ENCODE measurements around the gene SMIM9.
A peak's percentile ranks its signal among the peaks of the same experiment; 100 is the strongest.

Gene SMIM9

GRCh38 chrX:154850957-154851611 lies 16.6 kb upstream of the SMIM9 start:
- no peak for DNase-seq
- H3K23ac ChIP-seq (ENCODE audit: low read length): no peak overlapping the region
- no peak overlapping the region for H3K14ac ChIP-seq (ENCODE audit: low read length)
- no peak overlapping the region for H3K27ac ChIP-seq (ENCODE audit: low read depth, low read length)
- H3K79me2 ChIP-seq (ENCODE audit: control insufficient read depth, insufficient read depth, low read length, poor library complexity): no peaks in the 10 kb centered on the region
- no peak overlapping the region for H3K4me2 ChIP-seq (ENCODE audit: low read length)
- H2AFZ ChIP-seq (ENCODE audit: insufficient read depth, low read length, poor library complexity): no peak overlapping the region
- no peak overlapping the region for H2AK5ac ChIP-seq (ENCODE audit: low read length)
- H3K79me1 ChIP-seq (ENCODE audit: low read length): no peaks in the 10 kb centered on the region
- H3K36me3 ChIP-seq (ENCODE audit: control insufficient read depth in 1 of 2, insufficient read depth in 2 of 2, low read length in 2 of 2): no peaks in the 10 kb centered on the region
- H3K9me3 ChIP-seq (ENCODE audit: insufficient read depth, low read depth, low read length): no peaks in the 10 kb centered on the region
- no peaks in the 10 kb centered on the region for H3K27me3 ChIP-seq (ENCODE audit: insufficient read depth, low read length)
- H4K8ac ChIP-seq (ENCODE audit: low read depth, low read length): no peak overlapping the region
- H3K4ac ChIP-seq (ENCODE audit: low read depth, low read length): no peak overlapping the region
- H3K4me3 ChIP-seq (ENCODE audit: low read depth, low read length): no peak overlapping the region
- H3K18ac ChIP-seq (ENCODE audit: low read length): no peak overlapping the region
- no peaks in the 10 kb centered on the region for H3K4me1 ChIP-seq (ENCODE audit: control insufficient read depth in 1 of 2, insufficient read depth in 2 of 2, low read length in 2 of 2)
- no peak overlapping the region for H3K9ac ChIP-seq (ENCODE audit: low read length)
- H2BK12ac ChIP-seq (ENCODE audit: low read length): no peak overlapping the region
- no CpG with 5 or more reads among the region's 1 CpG for WGBS (ENCODE audit: extremely low coverage, insufficient coverage, insufficient read length)
- H4K91ac ChIP-seq (ENCODE audit: low read depth, low read length): no peak overlapping the region
- H2BK5ac ChIP-seq (ENCODE audit: low read depth, low read length, poor library complexity): no peak overlapping the region
- H2BK120ac ChIP-seq (ENCODE audit: insufficient read depth, low read length, poor library complexity): no peak overlapping the region
- H4K12ac ChIP-seq (ENCODE audit: low read depth, low read length): no peak overlapping the region

GRCh38 chrX:154840856-154841255 lies 6.4 kb upstream of the SMIM9 start:
- no peaks in the 10 kb centered on the region for H3K79me1 ChIP-seq (ENCODE audit: low read length)
- no peak overlapping the region for H2BK5ac ChIP-seq (ENCODE audit: low read depth, low read length, poor library complexity)
- H3K4me1 ChIP-seq (ENCODE audit: control insufficient read depth in 1 of 2, insufficient read depth in 2 of 2, low read length in 2 of 2): no peaks in the 10 kb centered on the region
- no peak overlapping the region for H3K18ac ChIP-seq (ENCODE audit: low read length)
- H3K27ac ChIP-seq (ENCODE audit: low read depth, low read length): no peak overlapping the region
- H2BK120ac ChIP-seq (ENCODE audit: insufficient read depth, low read length, poor library complexity): no peak overlapping the region
- WGBS (ENCODE audit: extremely low coverage, insufficient coverage, insufficient read length): no CpG with 5 or more reads among the region's 2 CpGs
- no peaks in the 10 kb centered on the region for H3K27me3 ChIP-seq (ENCODE audit: insufficient read depth, low read length)
- H3K4ac ChIP-seq (ENCODE audit: low read depth, low read length): no peak overlapping the region
- H3K79me2 ChIP-seq (ENCODE audit: control insufficient read depth, insufficient read depth, low read length, poor library complexity): no peaks in the 10 kb centered on the region
- no peak overlapping the region for H2BK12ac ChIP-seq (ENCODE audit: low read length)
- no peaks in the 10 kb centered on the region for H3K36me3 ChIP-seq (ENCODE audit: control insufficient read depth in 1 of 2, insufficient read depth in 2 of 2, low read length in 2 of 2)
- H3K4me3 ChIP-seq (ENCODE audit: low read depth, low read length): no peak overlapping the region
- no peak overlapping the region for H3K14ac ChIP-seq (ENCODE audit: low read length)
- no peak overlapping the region for H3K9ac ChIP-seq (ENCODE audit: low read length)
- no peak overlapping the region for H3K4me2 ChIP-seq (ENCODE audit: low read length)
- DNase-seq: peak; percentile 4 to 64
- no peak overlapping the region for H2AK5ac ChIP-seq (ENCODE audit: low read length)
- no peak overlapping the region for H2AFZ ChIP-seq (ENCODE audit: insufficient read depth, low read length, poor library complexity)
- no peaks in the 10 kb centered on the region for H3K9me3 ChIP-seq (ENCODE audit: insufficient read depth, low read depth, low read length)
- H3K23ac ChIP-seq (ENCODE audit: low read length): no peak overlapping the region
- no peak overlapping the region for H4K12ac ChIP-seq (ENCODE audit: low read depth, low read length)
- no peak overlapping the region for H4K8ac ChIP-seq (ENCODE audit: low read depth, low read length)
- H4K91ac ChIP-seq (ENCODE audit: low read depth, low read length): no peak overlapping the region

- no peak overlapping the region for H3K4me3 ChIP-seq (ENCODE audit: low read depth, low read length)
- H2AFZ ChIP-seq (ENCODE audit: insufficient read depth, low read length, poor library complexity): no peak overlapping the region
- H3K9me3 ChIP-seq (ENCODE audit: insufficient read depth, low read depth, low read length): no peaks in the 10 kb centered on the region
- H2AK5ac ChIP-seq (ENCODE audit: low read length): no peak overlapping the region
- H4K91ac ChIP-seq (ENCODE audit: low read depth, low read length): no peak overlapping the region
- no peak overlapping the region for H3K18ac ChIP-seq (ENCODE audit: low read length)
- no peak overlapping the region for H2BK12ac ChIP-seq (ENCODE audit: low read length)
- DNase-seq: no peak
- H3K36me3 ChIP-seq (ENCODE audit: control insufficient read depth in 1 of 2, insufficient read depth in 2 of 2, low read length in 2 of 2): no peaks in the 10 kb centered on the region
- no peaks in the 10 kb centered on the region for H3K79me2 ChIP-seq (ENCODE audit: control insufficient read depth, insufficient read depth, low read length, poor library complexity)
- H3K4me2 ChIP-seq (ENCODE audit: low read length): no peak overlapping the region
- no peaks in the 10 kb centered on the region for H3K79me1 ChIP-seq (ENCODE audit: low read length)
- no peaks in the 10 kb centered on the region for H3K4me1 ChIP-seq (ENCODE audit: control insufficient read depth in 1 of 2, insufficient read depth in 2 of 2, low read length in 2 of 2)
- H4K12ac ChIP-seq (ENCODE audit: low read depth, low read length): no peak overlapping the region
- no peak overlapping the region for H2BK5ac ChIP-seq (ENCODE audit: low read depth, low read length, poor library complexity)
- no peak overlapping the region for H3K23ac ChIP-seq (ENCODE audit: low read length)
- no peak overlapping the region for H3K14ac ChIP-seq (ENCODE audit: low read length)
- H4K8ac ChIP-seq (ENCODE audit: low read depth, low read length): no peak overlapping the region
- no CpG with 5 or more reads among the region's 1 CpG for WGBS (ENCODE audit: extremely low coverage, insufficient coverage, insufficient read length)
- H3K4ac ChIP-seq (ENCODE audit: low read depth, low read length): no peak overlapping the region
- no peak overlapping the region for H3K27ac ChIP-seq (ENCODE audit: low read depth, low read length)
- H2BK120ac ChIP-seq (ENCODE audit: insufficient read depth, low read length, poor library complexity): no peak overlapping the region
- H3K9ac ChIP-seq (ENCODE audit: low read length): no peak overlapping the region
- no peaks in the 10 kb centered on the region for H3K27me3 ChIP-seq (ENCODE audit: insufficient read depth, low read length)
Measured at GRCh38 chrX:154836163-154836562, 1.7 kb upstream of the SMIM9 start.

- Histone ChIP-seq H2AK5ac (ENCODE audit: low read length) (no peak overlapping the region), H3K4ac (ENCODE audit: low read depth, low read length) (no peak overlapping the region), H3K36me3 (ENCODE audit: control insufficient read depth in 1 of 2, insufficient read depth in 2 of 2, low read length in 2 of 2) (no peaks in the 10 kb centered on the region), H3K4me1 (ENCODE audit: control insufficient read depth in 1 of 2, insufficient read depth in 2 of 2, low read length in 2 of 2) (no peaks in the 10 kb centered on the region), H3K9ac (ENCODE audit: low read length) (no peak overlapping the region), H2BK120ac (ENCODE audit: insufficient read depth, low read length, poor library complexity) (no peak overlapping the region), H3K9me3 (ENCODE audit: insufficient read depth, low read depth, low read length) (no peaks in the 10 kb centered on the region), H3K23ac (ENCODE audit: low read length) (no peak overlapping the region), H4K91ac (ENCODE audit: low read depth, low read length) (no peak overlapping the region), H3K27me3 (ENCODE audit: insufficient read depth, low read length) (no peaks in the 10 kb centered on the region), H3K18ac (ENCODE audit: low read length) (no peak overlapping the region), H4K8ac (ENCODE audit: low read depth, low read length) (no peak overlapping the region), H2BK5ac (ENCODE audit: low read depth, low read length, poor library complexity) (no peak overlapping the region), H3K79me2 (ENCODE audit: control insufficient read depth, insufficient read depth, low read length, poor library complexity) (no peaks in the 10 kb centered on the region), H2BK12ac (ENCODE audit: low read length) (no peak overlapping the region), H2AFZ (ENCODE audit: insufficient read depth, low read length, poor library complexity) (no peak overlapping the region), H3K27ac (ENCODE audit: low read depth, low read length) (no peak overlapping the region), H3K4me2 (ENCODE audit: low read length) (no peak overlapping the region), H4K12ac (ENCODE audit: low read depth, low read length) (no peak overlapping the region), H3K79me1 (ENCODE audit: low read length) (no peaks in the 10 kb centered on the region), H3K14ac (ENCODE audit: low read length) (no peak overlapping the region), H3K4me3 (ENCODE audit: low read depth, low read length) (no peak overlapping the region)
- no peak for DNase-seq
- no CpG with 5 or more reads among the region's 3 CpGs for WGBS (ENCODE audit: extremely low coverage, insufficient coverage, insufficient read length)
Measured at GRCh38 chrX:154833746-154834274, 652 bp downstream of the SMIM9 start.
